Vagina (tissue), 2 donors: Measurements from ENCODE around the gene KCNA1.

Source experiments
- POLR2A ChIP-seq, 2 donors: fragments of 450-650 bp; IDR thresholded peaks; one replicate each; pipeline ENCODE4 v1.6.1; 2017; ENCODE audit warnings: antibody characterized with exemption in 2 of 2, mild to moderate bottlenecking in 2 of 2, moderate library complexity in 2 of 2
- TF ChIP-seq, protein P1 (sequence below), 3 experiments: fragments of 450-650 bp in 2 of 3; fragments of 200-600 bp in 1 of 3; sonication (generic) in 1 of 3; IDR thresholded peaks; one replicate each; pipeline ENCODE4 v1.5.1; 2017 to 2019; ENCODE audit warnings: antibody characterized with exemption in 3 of 3, mild to moderate bottlenecking in 2 of 3, moderate library complexity in 2 of 3

- TF ChIP-seq, protein P1, sequence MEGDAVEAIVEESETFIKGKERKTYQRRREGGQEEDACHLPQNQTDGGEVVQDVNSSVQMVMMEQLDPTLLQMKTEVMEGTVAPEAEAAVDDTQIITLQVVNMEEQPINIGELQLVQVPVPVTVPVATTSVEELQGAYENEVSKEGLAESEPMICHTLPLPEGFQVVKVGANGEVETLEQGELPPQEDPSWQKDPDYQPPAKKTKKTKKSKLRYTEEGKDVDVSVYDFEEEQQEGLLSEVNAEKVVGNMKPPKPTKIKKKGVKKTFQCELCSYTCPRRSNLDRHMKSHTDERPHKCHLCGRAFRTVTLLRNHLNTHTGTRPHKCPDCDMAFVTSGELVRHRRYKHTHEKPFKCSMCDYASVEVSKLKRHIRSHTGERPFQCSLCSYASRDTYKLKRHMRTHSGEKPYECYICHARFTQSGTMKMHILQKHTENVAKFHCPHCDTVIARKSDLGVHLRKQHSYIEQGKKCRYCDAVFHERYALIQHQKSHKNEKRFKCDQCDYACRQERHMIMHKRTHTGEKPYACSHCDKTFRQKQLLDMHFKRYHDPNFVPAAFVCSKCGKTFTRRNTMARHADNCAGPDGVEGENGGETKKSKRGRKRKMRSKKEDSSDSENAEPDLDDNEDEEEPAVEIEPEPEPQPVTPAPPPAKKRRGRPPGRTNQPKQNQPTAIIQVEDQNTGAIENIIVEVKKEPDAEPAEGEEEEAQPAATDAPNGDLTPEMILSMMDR (IDR thresholded peaks at IDR 0.05) = no peak
- TF ChIP-seq POLR2A (IDR thresholded peaks at IDR 0.05) = no peak
Measured at GRCh38 chr12:4862809-4863208, 46.9 kb upstream of the KCNA1 start.
